ENCODE data around the gene POLR1G.

Gene POLR1G

GRCh38 chr19:45448425-45448756 lies 41.9 kb downstream of the POLR1G start:
- H3K4me3 ChIP-seq (replicated peaks; ENCODE audit: low read depth, low read length): no peak overlapping the region
- TF ChIP-seq CTCF (IDR thresholded peaks at IDR 0.05; ENCODE audit: low read length, missing control alignments): no peak
- DNase-seq (ENCODE audit: low read depth): no peak

- H3K4me3 ChIP-seq (replicated peaks; ENCODE audit: low read depth, low read length): no peak overlapping the region
Observed at GRCh38 chr19:45448887-45449299, 42.4 kb downstream of the POLR1G start.

GRCh38 chr19:45450012-45450333 lies 43.5 kb downstream of the POLR1G start:
- no peak for TF ChIP-seq CTCF (IDR thresholded peaks at IDR 0.05; ENCODE audit: low read length, missing control alignments)
- H3K4me3 ChIP-seq (replicated peaks; ENCODE audit: low read depth, low read length): peak overlapping the region; percentile 58
- DNase-seq (ENCODE audit: low read depth): no peak

More at GRCh38 chr19:45448887-45449299, 42.4 kb downstream of the POLR1G start:
- no peak for DNase-seq (ENCODE audit: low read depth)
- TF ChIP-seq CTCF (IDR thresholded peaks at IDR 0.05; ENCODE audit: low read length, missing control alignments): no peak

- H3K4me3 ChIP-seq (replicated peaks; ENCODE audit: low read depth, low read length): peak overlapping the region; percentile 71
- no peak for TF ChIP-seq CTCF (IDR thresholded peaks at IDR 0.05; ENCODE audit: low read length, missing control alignments)
- DNase-seq (ENCODE audit: low read depth): peak; percentile 62
Observed at GRCh38 chr19:45451131-45451849, 44.8 kb downstream of the POLR1G start.

- no peak for TF ChIP-seq CTCF (IDR thresholded peaks at IDR 0.05; ENCODE audit: low read length, missing control alignments)
Observed at GRCh38 chr19:45451850-45452387, 45.5 kb downstream of the POLR1G start.

GRCh38 chr19:45455707-45456499 lies 49.5 kb downstream of the POLR1G start:
- TF ChIP-seq CTCF (IDR thresholded peaks at IDR 0.05; ENCODE audit: low read length, missing control alignments): no peak
- peak overlapping the region; percentile 34 for H3K4me3 ChIP-seq (replicated peaks; ENCODE audit: low read depth, low read length)
- DNase-seq (ENCODE audit: low read depth): peak; percentile 99

More at GRCh38 chr19:45451850-45452387, 45.5 kb downstream of the POLR1G start:
- H3K4me3 ChIP-seq (replicated peaks; ENCODE audit: low read depth, low read length): no peak overlapping the region
- DNase-seq (ENCODE audit: low read depth): no peak
